HCT116 (cell line): ENCODE results near the gene LRRN4CL. TPM values are rescaled to one million over a fixed set of nuclear protein-coding genes. Genes with fewer than 3 reads are reported as not detected.
A peak's percentile ranks its signal among the peaks of the same experiment; 100 is the strongest.

Source experiments
- ATAC-seq: fragments of 200-7000 bp; cut with Tn5 transposase; 2 replicates; pipeline ENCODE4 v1.9.1; 2020; ENCODE audit warnings: mild to moderate bottlenecking, moderate library complexity
- BruUV-seq: library from RNA; stranded (reverse); fragments of 400-500 nt; replicated peaks from 2 replicates; lab custom pipeline; 2021; lab: Mats Ljungman, UMichigan
- CTCF ChIA-PET: fragments of 300-600 bp; sonication (Branson Sonifier 250); formaldehyde crosslinking; loops from one replicate; lab custom pipeline; 2021; ENCODE audit warnings: antibody characterized with exemption; lab: Charles Lee
- POLR2A ChIA-PET: fragments of 300-600, 350-600 bp; sonication (Branson Sonifier 250); formaldehyde crosslinking; loops from one replicate; lab custom pipeline; 2021; ENCODE audit warnings: antibody characterized with exemption; lab: Charles Lee
- RAD21 ChIA-PET, 2 experiments: fragments of 300-600 bp; sonication (Branson Sonifier 250); formaldehyde crosslinking; loops; one replicate each; lab custom pipeline; 2023; ENCODE audit warnings: low total read pairs in 2 of 2; ENCODE audit not compliant: uncharacterized antibody in 2 of 2, unreplicated experiment in 2 of 2, low non-redundant PET in 1 of 2; lab: Charles Lee
- DNase-seq: peaks from one replicate; pipeline ENCODE4 v3.0.0-alpha.2; 2010; ENCODE audit warnings: low read depth, low spot score
- H2AFZ ChIP-seq: fragments of 200-600 bp; shearing (Covaris generic), sonication (generic); 2 replicates; pipeline ENCODE4 v1.6.1; 2017; ENCODE audit warnings: low read depth, mixed run types, mixed read lengths, antibody characterized with exemption, low read length; ENCODE audit not compliant: poor library complexity, severe bottlenecking
- H3K27ac ChIP-seq: 2 replicates; pipeline ENCODE4 v1.5.1; 2012; ENCODE audit warnings: low read depth, low read length
- H3K27me3 ChIP-seq: fragments of 200-600 bp; sonication (generic); 2 replicates; pipeline ENCODE4 v1.6.1; 2016; ENCODE audit warnings: mixed run types, low read length, mixed read lengths; ENCODE audit not compliant: insufficient read depth
- H3K36me3 ChIP-seq, 2 experiments: fragments of 200-500 bp in 1 of 2; fragments of 200-600 bp in 1 of 2; sonication (Bioruptor generic) in 1 of 2; sonication (generic) in 1 of 2; 2 replicates each; pipeline versions ENCODE4 v1.5.1 to v1.6.1; 2014 to 2016; ENCODE audit warnings: low read length in 2 of 2, inconsistent platforms in 1 of 2, mixed read lengths in 1 of 2, mixed run types in 1 of 2; ENCODE audit not compliant: insufficient read depth in 2 of 2, control insufficient read depth in 1 of 2
- H3K4me1 ChIP-seq, 2 experiments: fragments of 200-600 bp in 1 of 2; sonication (generic) in 1 of 2; 2 replicates each; pipeline versions ENCODE4 v1.5.1 to v1.6.1; 2012 to 2017; ENCODE audit warnings: low read length in 2 of 2, inconsistent platforms in 1 of 2, mild to moderate bottlenecking in 1 of 2, mixed read lengths in 1 of 2, mixed run types in 1 of 2, moderate library complexity in 1 of 2; ENCODE audit not compliant: insufficient read depth in 2 of 2, control insufficient read depth in 1 of 2
- H3K4me2 ChIP-seq: fragments of 200-600 bp; sonication (generic); 2 replicates; pipeline ENCODE4 v1.6.1; 2017; ENCODE audit warnings: mixed run types, low read length, mixed read lengths
- H3K4me3 ChIP-seq, 2 experiments: fragments of 200-600 bp in 1 of 2; sonication (generic) in 1 of 2; replicated peaks in 1 of 2; 2 replicates each; pipeline ENCODE4 v1.5.1; 2011 to 2016; ENCODE audit warnings: low read length in 2 of 2, control low read depth in 1 of 2, low read depth in 1 of 2, mild to moderate bottlenecking in 1 of 2, mixed read lengths in 1 of 2, mixed run types in 1 of 2
- H3K79me2 ChIP-seq: fragments of 200-600 bp; sonication (generic); 2 replicates; pipeline ENCODE4 v1.6.1; 2017; ENCODE audit warnings: mild to moderate bottlenecking, mixed run types, low read length, moderate library complexity, mixed read lengths; ENCODE audit not compliant: insufficient read depth
- H3K9ac ChIP-seq: fragments of 200-600 bp; sonication (generic); 2 replicates; pipeline ENCODE4 v1.6.1; 2016; ENCODE audit warnings: low read length, mixed read lengths
- H3K9me2 ChIP-seq: fragments of 200-600 bp; sonication (generic), shearing (Covaris generic); 2 replicates; pipeline ENCODE4 v1.6.1; 2017; ENCODE audit warnings: mixed run types, mild to moderate bottlenecking, moderate library complexity; ENCODE audit not compliant: insufficient read depth
- H3K9me3 ChIP-seq, 2 experiments: fragments of 200-500 bp in 1 of 2; fragments of 200-600 bp in 1 of 2; sonication (Bioruptor generic) in 1 of 2; sonication (generic) in 1 of 2; 2 replicates each; pipeline ENCODE4 v1.6.1; 2014 to 2017; ENCODE audit warnings: low read length in 2 of 2, mixed read lengths in 2 of 2, inconsistent platforms in 1 of 2, low read depth in 1 of 2, mild to moderate bottlenecking in 1 of 2, mixed run types in 1 of 2, moderate library complexity in 1 of 2; ENCODE audit not compliant: control insufficient read depth in 1 of 2, insufficient read depth in 1 of 2
- H4K20me1 ChIP-seq: fragments of 200-600 bp; sonication (generic), shearing (Covaris generic); 2 replicates; pipeline ENCODE4 v1.6.1; 2017; ENCODE audit warnings: mixed run types, mild to moderate bottlenecking, moderate library complexity; ENCODE audit not compliant: insufficient read depth
- CBX3 ChIP-seq: IDR thresholded peaks from 2 replicates; pipeline ENCODE4 v1.6.1; 2012; ENCODE audit warnings: low read depth
- CTCF ChIP-seq, 3 experiments: fragments of 200-600 bp in 1 of 3; sonication (generic) in 1 of 3; IDR thresholded peaks in 2 of 3; conservative IDR thresholded peaks in 1 of 3; 2 replicates each; pipeline ENCODE4 v1.5.1; 2012 to 2017; ENCODE audit warnings: low read depth in 2 of 3, low read length in 2 of 3, antibody characterized with exemption in 1 of 3, borderline replicate concordance in 1 of 3, control low read depth in 1 of 3, mild to moderate bottlenecking in 1 of 3, mixed read lengths in 1 of 3, mixed run types in 1 of 3, moderate library complexity in 1 of 3; ENCODE audit not compliant: insufficient read depth in 1 of 3
- FOSL1 ChIP-seq: IDR thresholded peaks from 2 replicates; pipeline ENCODE4 v1.6.1; 2012; ENCODE audit warnings: low read depth
- JUND ChIP-seq: IDR thresholded peaks from 2 replicates; pipeline ENCODE4 v1.6.1; 2012
- POLR2AphosphoS5 ChIP-seq: IDR thresholded peaks from 2 replicates; pipeline ENCODE4 v1.6.1; 2011; ENCODE audit warnings: mild to moderate bottlenecking, low read depth, low read length, moderate library complexity
- RAD21 ChIP-seq: IDR thresholded peaks from 2 replicates; pipeline ENCODE4 v1.6.1; 2012; ENCODE audit warnings: low read depth, mild to moderate bottlenecking
- SIN3A ChIP-seq: IDR thresholded peaks from 2 replicates; pipeline ENCODE4 v1.6.1; 2012; ENCODE audit warnings: low read depth
- SP1 ChIP-seq: IDR thresholded peaks from 2 replicates; pipeline ENCODE4 v1.6.1; 2012; ENCODE audit warnings: low read depth
- SRF ChIP-seq: IDR thresholded peaks from 2 replicates; pipeline ENCODE4 v1.6.1; 2012; ENCODE audit warnings: low read depth
- TCF7L2 ChIP-seq: IDR thresholded peaks from 2 replicates; pipeline ENCODE4 v1.7.0; 2011; ENCODE audit warnings: borderline replicate concordance, inconsistent platforms; ENCODE audit not compliant: insufficient read depth, insufficient read length; ENCODE audit errors: extremely low read depth
- YY1 ChIP-seq: IDR thresholded peaks from 2 replicates; pipeline ENCODE4 v1.6.1; 2011; ENCODE audit warnings: low read length, low read depth, moderate library complexity, mild to moderate bottlenecking; ENCODE audit not compliant: insufficient replicate concordance; ENCODE audit errors: extremely low read depth
- ZFX ChIP-seq: fragments of 450-650 bp; IDR thresholded peaks from 2 replicates; pipeline ENCODE4 v1.6.1; 2017
- ZNF274 ChIP-seq: fragments of 200-500 bp; sonication (Bioruptor generic); IDR thresholded peaks from 2 replicates; pipeline ENCODE4 v1.6.1; 2014; ENCODE audit warnings: mild to moderate bottlenecking, low read depth, low read length, inconsistent platforms
- intact Hi-C: fragments of 100-400 bp; cut with micrococcal nuclease; formaldehyde crosslinking; loops from 2 replicates; pipeline ENCODE4 v1.10.0; 2022
- total RNA-seq: library from RNA; stranded (reverse); gene quantifications from one replicate; pipeline ENCODE4 v1.2.1, GENCODE V29; 2021; ENCODE audit not compliant: unreplicated experiment
- TF ChIP-seq, protein P1 (sequence below): IDR thresholded peaks from 2 replicates; pipeline ENCODE4 v1.6.1; 2011; ENCODE audit warnings: mild to moderate bottlenecking, low read length, moderate library complexity; ENCODE audit not compliant: insufficient replicate concordance; ENCODE audit errors: extremely low read depth

The LRRN4CL gene
- total RNA-seq, 1 experiment from 2014 or later, result 0.71 TPM

- TF ChIP-seq, protein P1, sequence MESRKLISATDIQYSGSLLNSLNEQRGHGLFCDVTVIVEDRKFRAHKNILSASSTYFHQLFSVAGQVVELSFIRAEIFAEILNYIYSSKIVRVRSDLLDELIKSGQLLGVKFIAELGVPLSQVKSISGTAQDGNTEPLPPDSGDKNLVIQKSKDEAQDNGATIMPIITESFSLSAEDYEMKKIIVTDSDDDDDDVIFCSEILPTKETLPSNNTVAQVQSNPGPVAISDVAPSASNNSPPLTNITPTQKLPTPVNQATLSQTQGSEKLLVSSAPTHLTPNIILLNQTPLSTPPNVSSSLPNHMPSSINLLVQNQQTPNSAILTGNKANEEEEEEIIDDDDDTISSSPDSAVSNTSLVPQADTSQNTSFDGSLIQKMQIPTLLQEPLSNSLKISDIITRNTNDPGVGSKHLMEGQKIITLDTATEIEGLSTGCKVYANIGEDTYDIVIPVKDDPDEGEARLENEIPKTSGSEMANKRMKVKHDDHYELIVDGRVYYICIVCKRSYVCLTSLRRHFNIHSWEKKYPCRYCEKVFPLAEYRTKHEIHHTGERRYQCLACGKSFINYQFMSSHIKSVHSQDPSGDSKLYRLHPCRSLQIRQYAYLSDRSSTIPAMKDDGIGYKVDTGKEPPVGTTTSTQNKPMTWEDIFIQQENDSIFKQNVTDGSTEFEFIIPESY, result peak; percentile 23
- no peak for TF ChIP-seq RAD21
These were observed 17.5 kb downstream of the LRRN4CL start, which contains the start of the genes LBHD1 and UQCC3 (continued) for GRCh38 chr11:62671608-62672389.

- no peaks in the 10 kb centered on the region for H3K9me2 ChIP-seq
- H3K4me1 ChIP-seq, result peaks cover 39 to 65% of the 10 kb centered on the region in 2 experiments
- peak overlapping the region; percentile 98 for H3K27ac ChIP-seq
- ATAC-seq (peak; percentile 10; the same call in 1 of the 2 replicates), DNase-seq (no peak)
- H3K36me3 ChIP-seq, result peaks cover 3 to 11% of the 10 kb centered on the region in 2 experiments; a peak in 2 of 4 replicates
- POLR2A ChIA-PET, result interaction anchor here (0.8 to 4.3 kb wide), 17 partner anchors 10 to 276 kb away, joined by 3 to 22 read pairs (median 4); partner anchors contain the start of genes AHNAK, EEF1G, INTS5 and MTA2
- peaks cover 76% of the 10 kb centered on the region for H3K79me2 ChIP-seq
- no peaks in the 10 kb centered on the region for H4K20me1 ChIP-seq
- CTCF ChIA-PET, result interaction anchor here (1.4 to 2.9 kb wide), 2 partner anchors 10 to 69 kb away, joined by 3 to 16 read pairs; partner anchors contain the start of gene MTA2
- intact Hi-C loops, result loop anchor here (5.0 to 10.0 kb wide), 3 partner anchors 79 to 116 kb away; partner anchors contain the start of genes POLR2G, TMEM179B and TUT1
- peak overlapping the region; percentile 1 for H2AFZ ChIP-seq
- H3K9ac ChIP-seq, result peak overlapping the region; percentile 100
- no peaks in the 10 kb centered on the region for H3K9me3 ChIP-seq
- TF ChIP-seq SP1, result no peak
- no peak for TF ChIP-seq ZFX
- no peak for TF ChIP-seq FOSL1
- TF ChIP-seq, protein P1, result no peak
- no peak for TF ChIP-seq ZNF274
- no peak for TF ChIP-seq YY1
- no peak for TF ChIP-seq JUND
- TF ChIP-seq CTCF (IDR thresholded peaks at IDR 0.05 in 2 of 3, conservative IDR thresholded peaks at IDR 0.05 in 1 of 3; ENCODE audit: borderline replicate concordance in 1 of 3, insufficient read depth in 1 of 3, low read depth in 2 of 3, low read length in 2 of 3), result no peak
- no peak for TF ChIP-seq SIN3A
- no peak for TF ChIP-seq TCF7L2
- no peak for TF ChIP-seq CBX3
- no peak for TF ChIP-seq POLR2AphosphoS5
- TF ChIP-seq SRF, result no peak
- RAD21 ChIA-PET, result no interaction called here
- H3K4me2 ChIP-seq, result peak overlapping the region; percentile 95
- H3K27me3 ChIP-seq, result no peaks in the 10 kb centered on the region
- peak overlapping the region; percentile 96 to 97 for H3K4me3 ChIP-seq
- BruUV-seq, result no TSS peak
These were observed 18.1 kb downstream of the LRRN4CL start for GRCh38 chr11:62671236-62671607.
